CD4-positive, CD25-positive, alpha-beta regulatory T cell (primary cell): ENCODE data around the gene NR3C2. TPM values are rescaled to one million over a fixed set of nuclear protein-coding genes. Genes with fewer than 3 reads are reported as not detected.

Experiments used
- ATAC-seq, 2 donors: fragments of 150-1000 bp; cut with Tn5 transposase; one replicate each; pipeline ENCODE4 v1.10.0; 2021; ENCODE audit warnings: low read depth in 2 of 2, moderate number of reproducible peaks in 2 of 2, moderate library complexity in 1 of 2
- DNase-seq, 3 donors: peaks; one replicate each; pipeline versions ENCODE4 v3.0.0 to v3.0.0-alpha.2; 2012 to 2022; ENCODE audit warnings: mixed read lengths in 1 of 3
- H3K27ac ChIP-seq: one replicate; pipeline ENCODE4 v1.7.0; 2013; ENCODE audit warnings: mild to moderate bottlenecking, low read length; ENCODE audit not compliant: insufficient read depth, poor library complexity, severe bottlenecking
- H3K27me3 ChIP-seq: one replicate; pipeline ENCODE4 v1.7.0; 2013; ENCODE audit warnings: low read length; ENCODE audit not compliant: control insufficient read depth, insufficient read depth
- H3K36me3 ChIP-seq: one replicate; pipeline ENCODE4 v1.7.0; 2013; ENCODE audit warnings: mild to moderate bottlenecking, low read length, moderate library complexity; ENCODE audit not compliant: control insufficient read depth, insufficient read depth
- H3K4me1 ChIP-seq: 2 replicates; pipeline ENCODE4 v1.7.0; 2013; ENCODE audit warnings: mild to moderate bottlenecking, low read length; ENCODE audit not compliant: insufficient read depth, control insufficient read depth, poor library complexity, severe bottlenecking
- H3K4me3 ChIP-seq: one replicate; pipeline ENCODE4 v1.7.0; 2013; ENCODE audit warnings: low read depth, mild to moderate bottlenecking, low read length, moderate library complexity
- H3K9me3 ChIP-seq, 2 experiments: 1 replicate in 1 of 2; 2 replicates in 1 of 2; pipeline ENCODE4 v1.7.0; 2013; ENCODE audit warnings: low read length in 2 of 2, mild to moderate bottlenecking in 1 of 2, moderate library complexity in 1 of 2; ENCODE audit not compliant: control insufficient read depth in 2 of 2
- H3K27ac Mint-ChIP-seq, 3 donors: one replicate each; pipeline ENCODE4 v1.8.0; 2020 to 2022; ENCODE audit warnings: mild to moderate bottlenecking in 3 of 3, mixed read lengths in 3 of 3, moderate library complexity in 2 of 3
- H3K27me3 Mint-ChIP-seq: one replicate; pipeline ENCODE4 v1.8.0; 2022; ENCODE audit warnings: mild to moderate bottlenecking, mixed read lengths
- H3K36me3 Mint-ChIP-seq: one replicate; pipeline ENCODE4 v1.8.0; 2020; ENCODE audit warnings: mixed read lengths
- H3K4me1 Mint-ChIP-seq, 4 donors: one replicate each; pipeline ENCODE4 v1.8.0; 2020 to 2022; ENCODE audit warnings: mixed read lengths in 4 of 4, mild to moderate bottlenecking in 1 of 4
- H3K4me3 Mint-ChIP-seq, 4 donors: one replicate each; pipeline ENCODE4 v1.8.0; 2020 to 2022; ENCODE audit warnings: mild to moderate bottlenecking in 4 of 4, mixed read lengths in 4 of 4, moderate library complexity in 3 of 4
- H3K9me3 Mint-ChIP-seq, 7 donors: one replicate each; pipeline ENCODE4 v1.8.0; 2020 to 2022; ENCODE audit warnings: mixed read lengths in 7 of 7, mild to moderate bottlenecking in 3 of 7, moderate library complexity in 2 of 7
- polyA plus RNA-seq, 4 donors: library from polyadenylated mRNA; unstranded; fragments of 300-500 nt; fragmentation: Illumina TruSeq; gene quantifications; one replicate each; pipeline ENCODE4 v1.2.3, GENCODE V29; 2021
- total RNA-seq: library from RNA; stranded (reverse); gene quantifications from one replicate; pipeline ENCODE4 v1.2.3, GENCODE V29; 2022

The NR3C2 gene
- total and polyA plus RNA-seq, 5 donors from 2014 or later: 1.2 to 16.1 (median 3.2) TPM

- Histone ChIP-seq H3K9me3 (peaks cover 26 to 39% of the 10 kb centered on the region in 2 experiments), H3K27me3 (no peaks in the 10 kb centered on the region), H3K27ac (no peak overlapping the region), H3K36me3 (peaks cover 60% of the 10 kb centered on the region), H3K4me1 (no peaks in the 10 kb centered on the region), H3K4me3 (no peak overlapping the region)
- DNase-seq: no peak
- Mint-ChIP-seq H3K36me3 (peaks cover 70% of the 10 kb centered on the region), H3K9me3 (peaks cover 0 to 38% (median 21%) of the 10 kb centered on the region in 7 donors), H3K4me3 (no peak overlapping the region), H3K27me3 (no peaks in the 10 kb centered on the region), H3K4me1 (no peaks in the 10 kb centered on the region), H3K27ac (no peak overlapping the region)
- no peak for ATAC-seq
Observed at GRCh38 chr4:148078061-148078460, 364.2 kb downstream of the NR3C2 start.

- Histone ChIP-seq H3K27ac (no peak overlapping the region), H3K27me3 (no peaks in the 10 kb centered on the region), H3K4me3 (no peak overlapping the region), H3K9me3 (peaks cover 26 to 44% of the 10 kb centered on the region in 2 experiments), H3K36me3 (peaks cover 65% of the 10 kb centered on the region), H3K4me1 (no peaks in the 10 kb centered on the region)
- Mint-ChIP-seq H3K9me3 (peaks cover 0 to 39% (median 21%) of the 10 kb centered on the region in 7 donors), H3K36me3 (peaks cover 75% of the 10 kb centered on the region), H3K4me3 (no peak overlapping the region), H3K27ac (no peak overlapping the region), H3K4me1 (no peaks in the 10 kb centered on the region), H3K27me3 (no peaks in the 10 kb centered on the region)
- no peak for ATAC-seq
- DNase-seq: no peak
Observed at GRCh38 chr4:148077581-148077980, 364.6 kb downstream of the NR3C2 start.

GRCh38 chr4:148076964-148077363, 365.2 kb downstream of the NR3C2 start:
- H3K36me3 Mint-ChIP-seq: peaks cover 77% of the 10 kb centered on the region
- no peak overlapping the region for H3K4me3 ChIP-seq
- H3K9me3 ChIP-seq: peaks cover 26 to 44% of the 10 kb centered on the region in 2 experiments
- DNase-seq: no peak
- H3K27me3 Mint-ChIP-seq: no peaks in the 10 kb centered on the region
- no peak overlapping the region for H3K27ac ChIP-seq
- no peaks in the 10 kb centered on the region for H3K4me1 ChIP-seq
- peaks cover 0 to 42% (median 21%) of the 10 kb centered on the region in 7 donors for H3K9me3 Mint-ChIP-seq
- H3K27ac Mint-ChIP-seq: no peak overlapping the region
- peaks cover 69% of the 10 kb centered on the region for H3K36me3 ChIP-seq
- no peak overlapping the region for H3K4me3 Mint-ChIP-seq
- ATAC-seq: no peak
- no peaks in the 10 kb centered on the region for H3K27me3 ChIP-seq
- H3K4me1 Mint-ChIP-seq: no peaks in the 10 kb centered on the region

GRCh38 chr4:148075438-148075837, 366.8 kb downstream of the NR3C2 start:
- H3K27me3 Mint-ChIP-seq: no peaks in the 10 kb centered on the region
- DNase-seq (no peak), ATAC-seq (no peak)
- H3K4me1 Mint-ChIP-seq: no peaks in the 10 kb centered on the region
- H3K9me3 Mint-ChIP-seq: peaks cover 0 to 42% (median 24%) of the 10 kb centered on the region in 7 donors
- Histone ChIP-seq H3K9me3 (peaks cover 26 to 44% of the 10 kb centered on the region in 2 experiments), H3K27me3 (no peaks in the 10 kb centered on the region), H3K36me3 (peaks cover 59% of the 10 kb centered on the region), H3K4me1 (no peaks in the 10 kb centered on the region), H3K27ac (no peak overlapping the region), H3K4me3 (no peak overlapping the region)
- H3K4me3 Mint-ChIP-seq: no peak overlapping the region
- peaks cover 77% of the 10 kb centered on the region for H3K36me3 Mint-ChIP-seq
- no peak overlapping the region for H3K27ac Mint-ChIP-seq

GRCh38 chr4:148074462-148074861, 367.8 kb downstream of the NR3C2 start:
- H3K27ac ChIP-seq: no peak overlapping the region
- no peak for DNase-seq
- no peak overlapping the region for H3K27ac Mint-ChIP-seq
- H3K4me3 ChIP-seq: no peak overlapping the region
- no peaks in the 10 kb centered on the region for H3K27me3 Mint-ChIP-seq
- H3K9me3 ChIP-seq: peaks cover 26 to 44% of the 10 kb centered on the region in 2 experiments
- H3K36me3 Mint-ChIP-seq: peaks cover 67% of the 10 kb centered on the region
- H3K36me3 ChIP-seq: peaks cover 55% of the 10 kb centered on the region
- H3K9me3 Mint-ChIP-seq: peaks cover 0 to 42% (median 26%) of the 10 kb centered on the region in 7 donors
- ATAC-seq: no peak
- no peaks in the 10 kb centered on the region for H3K27me3 ChIP-seq
- no peak overlapping the region for H3K4me3 Mint-ChIP-seq
- no peaks in the 10 kb centered on the region for H3K4me1 ChIP-seq
- no peaks in the 10 kb centered on the region for H3K4me1 Mint-ChIP-seq

- H3K9me3 ChIP-seq: peaks cover 26 to 44% of the 10 kb centered on the region in 2 experiments
- Mint-ChIP-seq H3K4me1 (no peaks in the 10 kb centered on the region), H3K27me3 (no peaks in the 10 kb centered on the region), H3K36me3 (peaks cover 63% of the 10 kb centered on the region), H3K4me3 (no peak overlapping the region), H3K9me3 (peaks cover 0 to 42% (median 26%) of the 10 kb centered on the region in 7 donors), H3K27ac (no peak overlapping the region)
- H3K36me3 ChIP-seq: peaks cover 51% of the 10 kb centered on the region
- no peak overlapping the region for H3K27ac ChIP-seq
- no peak for DNase-seq
- H3K4me1 ChIP-seq: no peaks in the 10 kb centered on the region
- ATAC-seq: no peak
- H3K4me3 ChIP-seq: no peak overlapping the region
- H3K27me3 ChIP-seq: no peaks in the 10 kb centered on the region
Observed at GRCh38 chr4:148073349-148073748, 368.9 kb downstream of the NR3C2 start.

GRCh38 chr4:148072789-148073188, 369.4 kb downstream of the NR3C2 start:
- H3K27me3 Mint-ChIP-seq: no peaks in the 10 kb centered on the region
- peaks cover 26 to 44% of the 10 kb centered on the region in 2 experiments for H3K9me3 ChIP-seq
- no peak overlapping the region for H3K4me3 ChIP-seq
- no peak overlapping the region for H3K27ac ChIP-seq
- no peak overlapping the region for H3K27ac Mint-ChIP-seq
- no peak overlapping the region for H3K4me3 Mint-ChIP-seq
- peaks cover 45% of the 10 kb centered on the region for H3K36me3 ChIP-seq
- no peak for ATAC-seq
- H3K9me3 Mint-ChIP-seq: peaks cover 0 to 40% (median 23%) of the 10 kb centered on the region in 7 donors
- peaks cover 57% of the 10 kb centered on the region for H3K36me3 Mint-ChIP-seq
- DNase-seq: no peak
- no peaks in the 10 kb centered on the region for H3K4me1 ChIP-seq
- no peaks in the 10 kb centered on the region for H3K4me1 Mint-ChIP-seq
- no peaks in the 10 kb centered on the region for H3K27me3 ChIP-seq

GRCh38 chr4:148071009-148071408, 371.2 kb downstream of the NR3C2 start:
- H3K4me1 Mint-ChIP-seq: peaks cover 0 to 2% (median 0%) of the 10 kb centered on the region in 4 donors
- Histone ChIP-seq H3K27ac (no peak overlapping the region), H3K9me3 (peaks cover 24 to 34% of the 10 kb centered on the region in 2 experiments), H3K4me1 (no peaks in the 10 kb centered on the region), H3K4me3 (no peak overlapping the region), H3K36me3 (peaks cover 33% of the 10 kb centered on the region), H3K27me3 (no peaks in the 10 kb centered on the region)
- no peak overlapping the region for H3K27ac Mint-ChIP-seq
- ATAC-seq (no peak), DNase-seq (no peak)
- H3K9me3 Mint-ChIP-seq: peaks cover 0 to 33% (median 17%) of the 10 kb centered on the region in 7 donors
- H3K4me3 Mint-ChIP-seq: no peak overlapping the region
- H3K27me3 Mint-ChIP-seq: no peaks in the 10 kb centered on the region
- H3K36me3 Mint-ChIP-seq: peaks cover 45% of the 10 kb centered on the region
